Gastrocnemius medialis (tissue), 4 donors: ENCODE results near the gene MBD3. TPM values are rescaled to one million over a fixed set of nuclear protein-coding genes. Genes with fewer than 3 reads are reported as not detected.
"Not testable (repeated sequence)": the region's sequence is repeated elsewhere in the genome, so short reads cannot be mapped to it uniquely, and the experiment has no call there.

ENCODE experiments used
- ATAC-seq, 2 donors: fragments of 150-250 bp; one replicate each; pipeline ENCODE4 v1.9.1; 2016
- DNase-seq, 2 donors: peaks; one replicate each; pipeline ENCODE4 v3.0.0-alpha.2; 2019
- H3K27ac ChIP-seq, 4 donors: fragments of 200-600 bp; sonication (generic); 1 replicate in 1 of 4; 2 replicates in 3 of 4; pipeline ENCODE4 v1.5.1; 2016 to 2018; ENCODE audit warnings: mild to moderate bottlenecking in 2 of 4, moderate library complexity in 1 of 4
- H3K27me3 ChIP-seq, 3 donors: fragments of 200-600 bp; sonication (generic) in 2 of 3; 1 replicate in 1 of 3; 2 replicates in 2 of 3; pipeline versions ENCODE4 v1.5.1 to v1.6.0; 2016 to 2019; ENCODE audit warnings: mild to moderate bottlenecking in 1 of 3, moderate library complexity in 1 of 3
- H3K36me3 ChIP-seq, 2 donors: fragments of 200-600 bp; sonication (generic) in 1 of 2; one replicate each; pipeline ENCODE4 v1.5.1; 2017 to 2018
- H3K4me1 ChIP-seq, 2 donors: fragments of 200-600 bp; sonication (generic) in 1 of 2; one replicate each; pipeline ENCODE4 v1.5.1; 2016 to 2017; ENCODE audit warnings: mild to moderate bottlenecking in 2 of 2
- H3K4me3 ChIP-seq, 4 donors: fragments of 200-600 bp; sonication (generic) in 3 of 4; 1 replicate in 1 of 4; 2 replicates in 3 of 4; pipeline ENCODE4 v1.5.1; 2016 to 2019; ENCODE audit warnings: mild to moderate bottlenecking in 2 of 4
- H3K9me3 ChIP-seq, 3 donors: fragments of 200-600 bp; sonication (generic) in 2 of 3; 1 replicate in 1 of 3; 2 replicates in 2 of 3; pipeline ENCODE4 v1.5.1; 2016 to 2019
- POLR2A ChIP-seq, 2 donors: fragments of 450-650 bp; IDR thresholded peaks; one replicate each; pipeline ENCODE4 v1.6.1; 2017; ENCODE audit warnings: antibody characterized with exemption in 2 of 2, mild to moderate bottlenecking in 2 of 2, moderate library complexity in 2 of 2
- in situ Hi-C, 4 donors: fragments of 200-750 bp; cut with MboI; loops; one replicate each; pipeline versions ENCODE4 v1.15.0 to v1.8.0; 2017; ENCODE audit warnings: low sequenced_read_pairs in 4 of 4
- intact Hi-C: fragments of 100-400 bp; cut with DNase I; formaldehyde crosslinking; loops from one replicate; pipeline ENCODE4 v1.15.1; 2023; ENCODE audit warnings: low total_unique reads
- total RNA-seq, 4 donors: library from RNA; depleted of rRNA; stranded (reverse); fragments of >200 nt; gene quantifications; one replicate each; pipeline versions ENCODE4 v1.1.0 to v1.2.3, GENCODE V29; 2016
- TF ChIP-seq, protein P1 (sequence below), 5 experiments: fragments of 450-650 bp in 3 of 5; fragments of 200-600 bp in 2 of 5; sonication (generic) in 2 of 5; IDR thresholded peaks in 4 of 5; conservative IDR thresholded peaks in 1 of 5; 1 replicate in 4 of 5; 2 replicates in 1 of 5; pipeline ENCODE4 v1.5.1; 2016 to 2019; ENCODE audit warnings: antibody characterized with exemption in 5 of 5, mild to moderate bottlenecking in 3 of 5, moderate library complexity in 3 of 5

Gene MBD3, protein sequence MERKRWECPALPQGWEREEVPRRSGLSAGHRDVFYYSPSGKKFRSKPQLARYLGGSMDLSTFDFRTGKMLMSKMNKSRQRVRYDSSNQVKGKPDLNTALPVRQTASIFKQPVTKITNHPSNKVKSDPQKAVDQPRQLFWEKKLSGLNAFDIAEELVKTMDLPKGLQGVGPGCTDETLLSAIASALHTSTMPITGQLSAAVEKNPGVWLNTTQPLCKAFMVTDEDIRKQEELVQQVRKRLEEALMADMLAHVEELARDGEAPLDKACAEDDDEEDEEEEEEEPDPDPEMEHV
- 100 to 1,000 TPM in 2 of 4 donors, 10 to 100 TPM in 2; 66.9 to 147 (median 118) TPM for total RNA-seq

DNA sequence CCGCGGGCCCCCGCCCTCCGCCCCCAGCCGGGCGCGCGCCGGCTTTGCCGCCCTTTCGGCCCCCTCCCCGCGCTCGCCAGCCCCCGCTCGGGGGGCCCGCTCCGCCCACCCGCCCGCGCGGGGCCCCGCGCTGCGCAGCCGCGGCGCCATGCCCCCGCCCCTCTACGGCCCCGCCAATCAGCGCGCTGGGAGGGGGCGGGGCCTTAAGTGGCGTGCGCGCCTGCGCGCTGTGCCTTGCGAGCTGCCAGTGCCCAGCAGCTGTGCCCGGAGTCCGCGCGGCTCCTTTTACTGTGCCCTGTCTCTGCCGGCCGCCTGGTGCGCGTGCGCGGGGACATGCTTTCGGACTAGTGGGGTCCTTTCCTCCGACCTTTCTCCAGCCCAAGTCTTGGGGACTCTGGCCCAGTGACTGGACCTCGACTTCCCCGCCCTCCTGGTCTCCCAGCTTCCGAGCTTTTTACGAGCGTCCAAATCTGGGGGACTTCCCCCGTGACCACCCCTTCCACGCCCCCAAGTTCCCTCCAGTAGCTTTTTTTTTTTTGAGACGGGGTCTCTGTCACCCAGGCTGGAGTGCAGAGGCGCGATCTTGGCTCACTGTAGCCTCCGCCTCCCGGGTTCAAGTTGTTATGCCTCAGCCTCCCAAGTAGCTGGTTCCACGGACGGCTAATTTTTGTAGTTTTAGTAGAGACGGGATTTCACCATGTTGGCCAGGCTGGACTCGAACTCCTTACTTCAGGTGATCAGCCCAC is at the start of gene MBD3:
MBD3 (minus strand) TSS at position 111 of the 746 bp plus-strand sequence. CDS start 234 bp downstream, outside the sequence.
- ATAC-seq: peak; percentile 80 to 87

DNA sequence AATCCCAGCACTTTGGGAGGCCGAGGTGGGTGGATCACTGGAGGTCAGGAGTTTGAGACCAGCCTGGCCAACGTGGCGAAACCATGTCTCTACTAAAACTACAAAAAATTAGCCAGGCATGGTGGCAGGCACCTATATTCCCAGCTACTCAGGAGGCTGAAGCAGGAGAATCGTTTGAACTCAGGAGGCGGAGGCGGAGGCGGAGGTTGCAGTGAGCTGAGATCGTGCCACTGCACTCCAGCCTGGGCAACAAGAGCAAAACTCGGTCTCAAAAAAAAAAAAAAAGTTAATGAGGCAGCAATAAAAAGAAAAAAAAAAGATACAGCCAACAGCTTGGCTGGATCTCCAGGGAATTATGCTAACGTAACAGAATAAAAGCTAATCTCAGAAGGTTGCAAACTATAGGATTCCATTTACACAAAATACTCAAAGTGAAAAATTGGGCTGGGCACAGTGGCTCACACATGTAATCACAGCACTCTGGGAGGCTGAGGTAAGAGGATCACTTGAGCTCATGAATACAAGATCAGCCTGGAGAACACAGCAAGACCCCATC is 48.3 kb upstream of the MBD3 start:
- ATAC-seq, H3K9me3 ChIP-seq, DNase-seq, H3K27me3 ChIP-seq, intact Hi-C loops, H3K4me3 ChIP-seq, H3K27ac ChIP-seq, in situ Hi-C loops, H3K4me1 ChIP-seq: not testable (repeated sequence)
- peaks cover 0 to 13% of the 10 kb centered on the region in 2 donors for H3K36me3 ChIP-seq

More for the DNA sequence above, at the start of gene MBD3:
- TF ChIP-seq, protein P1, sequence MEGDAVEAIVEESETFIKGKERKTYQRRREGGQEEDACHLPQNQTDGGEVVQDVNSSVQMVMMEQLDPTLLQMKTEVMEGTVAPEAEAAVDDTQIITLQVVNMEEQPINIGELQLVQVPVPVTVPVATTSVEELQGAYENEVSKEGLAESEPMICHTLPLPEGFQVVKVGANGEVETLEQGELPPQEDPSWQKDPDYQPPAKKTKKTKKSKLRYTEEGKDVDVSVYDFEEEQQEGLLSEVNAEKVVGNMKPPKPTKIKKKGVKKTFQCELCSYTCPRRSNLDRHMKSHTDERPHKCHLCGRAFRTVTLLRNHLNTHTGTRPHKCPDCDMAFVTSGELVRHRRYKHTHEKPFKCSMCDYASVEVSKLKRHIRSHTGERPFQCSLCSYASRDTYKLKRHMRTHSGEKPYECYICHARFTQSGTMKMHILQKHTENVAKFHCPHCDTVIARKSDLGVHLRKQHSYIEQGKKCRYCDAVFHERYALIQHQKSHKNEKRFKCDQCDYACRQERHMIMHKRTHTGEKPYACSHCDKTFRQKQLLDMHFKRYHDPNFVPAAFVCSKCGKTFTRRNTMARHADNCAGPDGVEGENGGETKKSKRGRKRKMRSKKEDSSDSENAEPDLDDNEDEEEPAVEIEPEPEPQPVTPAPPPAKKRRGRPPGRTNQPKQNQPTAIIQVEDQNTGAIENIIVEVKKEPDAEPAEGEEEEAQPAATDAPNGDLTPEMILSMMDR (IDR thresholded peaks at IDR 0.05 in 4 of 5, conservative IDR thresholded peaks at IDR 0.05 in 1 of 5): peak in 2 of 5 experiments; percentile 18 to 21
- TF ChIP-seq POLR2A (IDR thresholded peaks at IDR 0.05): no peak
- H3K4me1 ChIP-seq: peaks cover 19 to 30% of the 10 kb centered on the region in 2 donors
- H3K27ac ChIP-seq: peak within 1 kb of the TSS; percentile 88 to 98 (median 94)
- no peaks in the 10 kb centered on the region for H3K9me3 ChIP-seq
- peak within 1 kb of the TSS; percentile 76 to 90 (median 85) for H3K4me3 ChIP-seq
- H3K27me3 ChIP-seq: no peaks in the 10 kb centered on the region
- H3K36me3 ChIP-seq: peaks cover 0 to 28% of the 10 kb centered on the region in 2 donors
- in situ Hi-C loops: no loop called here
- peak; percentile 89 to 94 for DNase-seq
- intact Hi-C loops: loop anchor here (1.0 kb wide), 3 partner anchors 12 to 103 kb away; partner anchors contain the start of genes PCSK4, TCF3 and UQCR11

GRCh38 chr19:1636325-1637236 is 43.9 kb upstream of the MBD3 start:
- Histone ChIP-seq H3K4me1 (no peaks in the 10 kb centered on the region), H3K9me3 (no peaks in the 10 kb centered on the region), H3K36me3 (peaks cover 0 to 21% of the 10 kb centered on the region in 2 donors), H3K4me3 (no peak overlapping the region), H3K27ac (no peak overlapping the region), H3K27me3 (no peaks in the 10 kb centered on the region)
- no peak for DNase-seq
- no peak for ATAC-seq
- in situ Hi-C loops (no loop called here), intact Hi-C loops (no loop called here)
- TF ChIP-seq POLR2A (IDR thresholded peaks at IDR 0.05): no peak
- TF ChIP-seq, protein P1 (IDR thresholded peaks at IDR 0.05 in 4 of 5, conservative IDR thresholded peaks at IDR 0.05 in 1 of 5): no peak

- Histone ChIP-seq H3K27me3 (no peaks in the 10 kb centered on the region), H3K36me3 (peaks cover 0 to 21% of the 10 kb centered on the region in 2 donors), H3K4me3 (no peak overlapping the region), H3K9me3 (no peaks in the 10 kb centered on the region), H3K27ac (no peak overlapping the region), H3K4me1 (no peaks in the 10 kb centered on the region)
- in situ Hi-C loops: no loop called here
- DNase-seq (no peak), ATAC-seq (no peak)
- intact Hi-C loops: no loop called here
- TF ChIP-seq, protein P1 (IDR thresholded peaks at IDR 0.05 in 4 of 5, conservative IDR thresholded peaks at IDR 0.05 in 1 of 5): no peak
- TF ChIP-seq POLR2A (IDR thresholded peaks at IDR 0.05): no peak
These were observed 42.2 kb upstream of the MBD3 start for GRCh38 chr19:1634938-1635243.
